IPS-NIHi11 (cell line): ENCODE results near the gene MROH2A.
A peak's percentile ranks its signal among the peaks of the same experiment; 100 is the strongest.
"Not testable (repeated sequence)": the region's sequence is repeated elsewhere in the genome, so short reads cannot be mapped to it uniquely, and the experiment has no call there.

Experiments
- DNase-seq: peaks from one replicate; pipeline ENCODE4 v3.0.0; 2012; ENCODE audit warnings: mixed read lengths, low spot score

Gene MROH2A

DNA sequence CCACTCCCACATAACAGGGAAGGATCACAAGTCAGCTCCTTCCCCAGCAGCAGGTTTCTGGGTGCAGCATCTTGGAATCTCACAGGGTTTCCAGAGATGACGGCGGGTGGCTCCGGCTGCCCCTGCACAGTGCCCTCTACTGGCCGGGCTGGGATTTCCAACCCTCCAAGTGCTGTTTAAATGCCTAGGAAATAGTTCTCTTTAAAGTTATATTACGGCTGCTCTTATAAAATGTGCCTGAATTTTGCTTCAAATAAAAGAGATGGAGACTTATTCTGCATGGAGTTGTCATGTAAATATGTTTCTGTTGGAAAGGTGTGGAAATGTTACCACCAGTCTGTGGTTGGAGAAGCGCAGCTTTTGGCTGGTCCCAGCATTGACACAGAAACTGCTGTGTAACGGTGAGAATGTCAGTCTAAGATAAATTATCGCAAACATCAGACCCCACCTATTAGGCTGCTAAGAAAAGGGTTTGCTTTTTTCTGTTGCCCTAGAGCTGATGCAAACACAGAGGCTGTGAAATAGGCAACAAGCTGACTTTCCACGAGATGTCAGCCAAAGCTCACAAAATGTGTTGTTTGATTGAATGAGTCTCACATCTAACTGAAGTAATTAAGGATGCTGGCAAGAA, 79.5 kb downstream of the MROH2A start:
- DNase-seq: peak; percentile 65

DNA sequence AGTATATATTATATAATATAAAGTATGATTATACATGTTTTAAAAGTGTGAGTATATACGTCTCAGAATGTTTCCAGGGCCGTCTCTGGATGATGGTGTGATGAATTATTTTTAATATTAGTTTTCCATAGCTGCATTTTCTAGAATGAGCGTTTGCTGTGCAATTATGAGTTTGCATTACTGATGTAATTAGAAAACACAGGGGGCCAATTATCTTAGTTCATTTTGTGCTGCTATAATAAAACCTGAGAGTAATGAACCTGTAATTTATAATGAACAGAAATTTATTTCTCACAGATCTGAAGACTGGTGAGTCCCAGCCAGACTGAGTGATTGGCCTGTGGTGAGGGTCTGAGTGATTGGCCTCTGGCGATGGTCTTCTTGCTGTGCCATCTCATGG, 80.2 kb downstream of the MROH2A start:
- DNase-seq: no peak

DNA sequence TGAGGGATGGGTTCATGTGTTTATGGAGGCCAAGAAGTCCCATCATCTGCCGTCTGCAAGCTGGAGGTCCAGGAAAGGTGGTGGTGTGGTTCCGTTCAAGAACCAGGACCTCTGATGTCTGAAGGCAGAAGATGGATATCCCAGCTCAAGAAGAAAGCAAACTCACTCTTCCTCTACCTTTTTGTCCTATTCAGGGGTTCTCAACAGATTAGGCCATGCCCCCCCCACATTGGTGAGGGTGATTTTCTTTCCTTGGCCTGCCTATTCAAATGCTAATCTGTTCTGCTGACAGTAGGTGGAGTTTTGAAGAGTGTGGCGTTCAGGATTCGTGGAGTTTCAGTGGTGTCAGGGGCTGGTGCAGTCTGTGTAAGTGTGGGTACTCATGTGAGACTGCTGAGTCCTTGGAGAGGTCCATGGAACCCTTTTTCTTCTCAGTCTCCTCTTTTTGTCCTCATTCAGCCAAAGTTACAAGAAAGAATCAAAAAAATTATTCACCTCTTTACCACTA, 84.2 kb downstream of the MROH2A start:
- no peak for DNase-seq

DNA sequence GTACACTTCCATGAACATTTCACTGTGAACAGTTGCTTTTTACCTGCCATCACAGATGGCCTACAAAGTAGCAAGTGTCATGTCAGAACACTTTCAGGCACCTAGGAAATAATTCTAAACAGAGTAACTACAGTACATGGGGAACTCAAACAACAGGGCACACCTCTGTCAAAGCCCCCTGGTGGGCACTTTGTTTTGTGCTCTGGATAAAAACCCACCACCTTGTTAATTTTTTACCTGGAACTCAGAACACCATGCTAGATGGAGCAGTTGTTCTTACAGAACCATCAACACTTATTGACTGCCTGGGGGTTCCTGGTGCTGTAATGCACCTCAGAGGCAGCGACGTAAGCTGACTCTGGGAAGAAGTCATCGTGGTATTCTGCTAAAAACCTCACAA, 87.7 kb downstream of the MROH2A start:
- peak; percentile 32 for DNase-seq

DNA sequence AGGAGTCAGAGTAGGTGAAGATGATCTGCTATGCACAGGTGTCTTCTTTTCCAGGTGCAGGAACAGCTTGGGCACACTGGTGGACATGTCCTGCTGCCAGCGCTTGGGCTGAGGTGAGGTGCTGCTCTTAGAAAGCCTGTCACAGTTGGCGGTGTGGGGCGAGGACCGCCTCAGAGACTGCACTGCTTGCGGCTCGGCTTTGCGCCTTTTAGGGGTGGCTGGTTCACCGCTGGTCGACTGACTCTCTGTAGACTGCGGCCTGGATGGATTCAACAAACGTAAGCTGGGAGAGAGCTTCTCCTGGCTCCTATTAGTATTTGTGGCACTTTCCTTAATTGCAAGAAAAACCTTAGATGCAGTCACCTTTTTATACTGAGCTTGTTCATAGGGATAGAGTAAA, 88.3 kb downstream of the MROH2A start:
- no peak for DNase-seq

DNA sequence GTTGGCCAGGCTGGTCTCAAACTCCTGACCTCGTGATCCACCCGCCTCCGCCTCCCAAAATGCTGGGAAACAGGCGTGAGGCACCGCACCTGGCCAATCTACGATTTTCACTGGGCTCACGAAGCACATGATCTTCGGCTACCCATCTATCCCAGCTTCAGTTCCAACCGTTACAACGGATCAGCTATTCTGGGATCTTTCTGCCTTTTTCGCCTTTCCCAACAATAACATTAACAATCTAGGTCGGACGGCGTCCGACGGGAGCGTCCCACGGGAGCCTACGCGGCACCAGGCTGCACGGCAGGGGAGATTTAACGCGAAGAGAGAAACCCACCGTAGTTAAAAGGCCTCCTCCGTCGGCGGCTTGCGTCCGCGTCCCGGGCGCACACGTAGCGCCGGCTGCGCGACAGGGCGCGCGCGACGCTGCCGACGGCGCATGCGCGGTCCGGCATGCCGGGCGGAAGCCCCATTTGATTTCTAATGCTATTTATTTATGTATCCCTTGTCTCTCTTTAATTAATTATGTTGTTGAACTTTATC, 89.9 kb downstream of the MROH2A start, which contains the start of gene MSL3B:
Gene MSL3B (minus strand): TSS at position 394 of the 540 bp plus-strand sequence.
- DNase-seq: peak; percentile 87

DNA sequence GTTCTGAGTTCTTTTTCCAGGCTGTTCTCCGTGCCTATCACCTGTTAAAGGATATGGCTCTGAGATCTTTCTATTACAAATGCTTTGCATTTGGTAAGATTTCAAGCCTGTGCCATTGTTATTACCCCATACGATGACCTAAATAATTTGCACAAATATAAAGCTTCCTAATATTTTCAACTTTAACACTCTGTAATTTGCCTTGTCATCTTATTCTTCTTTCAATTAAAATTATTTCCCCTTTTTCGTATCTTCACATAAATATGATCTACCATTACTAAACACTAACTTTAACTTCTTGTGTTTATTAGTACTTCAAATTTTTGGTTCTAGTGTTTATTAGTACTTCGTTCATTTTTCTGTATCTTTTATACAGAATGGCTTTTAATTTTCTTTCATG, 93.3 kb downstream of the MROH2A start:
- no peak for DNase-seq

DNA sequence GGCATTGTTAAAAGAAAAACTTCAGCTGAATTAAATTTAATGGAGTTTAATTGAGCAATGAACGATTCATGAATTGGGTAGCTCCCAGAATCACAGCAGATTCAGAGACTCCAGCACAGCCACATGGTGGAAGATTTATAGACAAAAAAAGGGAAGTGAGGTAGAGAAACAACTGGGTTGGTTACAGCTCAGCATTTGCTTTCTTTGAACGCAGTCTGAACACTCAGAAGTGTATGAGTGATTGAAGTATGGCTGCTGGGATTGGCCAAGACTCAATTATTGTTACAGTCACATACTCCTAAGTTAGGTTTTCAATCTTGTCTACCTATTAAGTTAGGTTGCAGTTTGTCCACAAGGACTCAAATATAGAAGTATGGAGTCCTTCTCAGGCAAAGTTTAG, 94.0 kb downstream of the MROH2A start:
- DNase-seq: not testable (repeated sequence)

DNA sequence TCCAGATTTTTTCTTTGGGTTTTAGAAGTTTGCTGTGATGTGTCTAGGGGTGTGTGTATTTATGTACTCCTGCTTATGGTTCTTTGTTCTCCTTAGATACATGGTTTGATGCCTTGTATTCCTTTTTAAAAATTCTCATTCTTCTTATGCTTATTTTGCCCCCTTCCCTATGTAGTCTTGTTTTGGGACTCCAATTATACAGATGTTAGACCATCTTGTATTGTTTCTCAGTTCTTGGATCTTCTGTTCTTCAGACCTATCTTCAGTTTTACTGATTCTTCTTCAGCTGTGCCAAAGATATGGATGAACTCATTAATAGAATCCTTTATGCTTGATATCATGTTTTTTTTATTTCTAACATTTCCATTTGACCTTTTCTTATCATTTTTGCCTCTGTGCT, 104.2 kb downstream of the MROH2A start:
- no peak for DNase-seq
